Upper lobe of right lung (tissue), 1 donor: ENCODE results near the gene ARHGDIA. TPM values are rescaled to one million over a fixed set of nuclear protein-coding genes. Genes with fewer than 3 reads are reported as not detected.
"Not testable (repeated sequence)": the region's sequence is repeated elsewhere in the genome, so short reads cannot be mapped to it uniquely, and the experiment has no call there.

Source experiments
- ATAC-seq: fragments of 200-7000 bp; cut with Tn5 transposase; one replicate; pipeline ENCODE4 v1.9.1; 2020; ENCODE audit warnings: mild to moderate bottlenecking, moderate library complexity
- DNase-seq: peaks from one replicate; pipeline ENCODE4 v3.0.0-alpha.2; 2020
- H3K27ac ChIP-seq: fragments of 200-600 bp; one replicate; pipeline ENCODE4 v1.8.0; 2022
- H3K27me3 ChIP-seq: fragments of 200-600 bp; one replicate; pipeline ENCODE4 v1.8.0; 2022; ENCODE audit warnings: mild to moderate bottlenecking
- H3K36me3 ChIP-seq: fragments of 200-600 bp; one replicate; pipeline ENCODE4 v1.8.0; 2022
- H3K4me1 ChIP-seq: fragments of 200-600 bp; one replicate; pipeline ENCODE4 v1.8.0; 2022
- H3K4me3 ChIP-seq: fragments of 200-600 bp; one replicate; pipeline ENCODE4 v1.8.0; 2022; ENCODE audit warnings: mild to moderate bottlenecking
- H3K9me3 ChIP-seq: fragments of 200-600 bp; one replicate; pipeline ENCODE4 v1.8.0; 2022
- intact Hi-C: fragments of 100-400 bp; cut with DNase I; formaldehyde crosslinking; loops from one replicate; pipeline ENCODE4 v1.11.0; 2022
- long read RNA-seq: library from polyadenylated mRNA; unstranded; transcript quantifications from one replicate; pipeline ENCODE4 v2.0.0, GENCODE V29; 2021
- total RNA-seq: library from RNA; stranded (reverse); fragmentation: NEBNext Ultra II Directional; extraction: Animal tissue kit (Norgen Biotek cat#: 25700); gene quantifications from one replicate; pipeline ENCODE4 v1.2.1, GENCODE V29; 2021
- TF ChIP-seq, protein P1 (sequence below): fragments of 200-600 bp; IDR thresholded peaks from one replicate; pipeline ENCODE4 v1.8.0; 2022; ENCODE audit warnings: antibody characterized with exemption
- donor health status: DM: no; HTN: yes; CAD: no; lungs with severe emphysema.

ARHGDIA gene
- total RNA-seq, result 386 TPM
- long read RNA-seq, transcript ARHGDIA-207 (5 exons, 1,201 nt), result minor isoform, 22 of 198 reads
- long read RNA-seq, transcript ARHGDIA-203 (6 exons, 1,517 nt), result minor isoform, 5 of 198 reads
- long read RNA-seq, transcript ARHGDIA-211 (5 exons, 823 nt), result minor isoform, 5 of 198 reads
- long read RNA-seq, transcript ARHGDIA-201 (6 exons, 1,906 nt), result major isoform, 107 of 198 reads
- long read RNA-seq, partial matches to known transcripts, result 2 of 198 reads
- long read RNA-seq, other reads (novel, unspliced or antisense), result 50 of 198 reads

GRCh38 chr17:81870981-81871386 lies at the start of gene ARHGDIA:
Gene ARHGDIA (minus strand): TSS chr17:81871337. CDS start chr17:81869930, 1,407 bp downstream.
- Histone ChIP-seq H3K9me3 (no peaks in the 10 kb centered on the region), H3K4me3 (peak within 1 kb of the TSS; percentile 94), H3K4me1 (peaks cover 43% of the 10 kb centered on the region), H3K36me3 (peaks cover 19% of the 10 kb centered on the region), H3K27me3 (no peaks in the 10 kb centered on the region), H3K27ac (peak within 1 kb of the TSS; percentile 99)
- intact Hi-C loops, result no loop called here
- ATAC-seq (peak; percentile 3), DNase-seq (no peak)
- TF ChIP-seq, protein P1, sequence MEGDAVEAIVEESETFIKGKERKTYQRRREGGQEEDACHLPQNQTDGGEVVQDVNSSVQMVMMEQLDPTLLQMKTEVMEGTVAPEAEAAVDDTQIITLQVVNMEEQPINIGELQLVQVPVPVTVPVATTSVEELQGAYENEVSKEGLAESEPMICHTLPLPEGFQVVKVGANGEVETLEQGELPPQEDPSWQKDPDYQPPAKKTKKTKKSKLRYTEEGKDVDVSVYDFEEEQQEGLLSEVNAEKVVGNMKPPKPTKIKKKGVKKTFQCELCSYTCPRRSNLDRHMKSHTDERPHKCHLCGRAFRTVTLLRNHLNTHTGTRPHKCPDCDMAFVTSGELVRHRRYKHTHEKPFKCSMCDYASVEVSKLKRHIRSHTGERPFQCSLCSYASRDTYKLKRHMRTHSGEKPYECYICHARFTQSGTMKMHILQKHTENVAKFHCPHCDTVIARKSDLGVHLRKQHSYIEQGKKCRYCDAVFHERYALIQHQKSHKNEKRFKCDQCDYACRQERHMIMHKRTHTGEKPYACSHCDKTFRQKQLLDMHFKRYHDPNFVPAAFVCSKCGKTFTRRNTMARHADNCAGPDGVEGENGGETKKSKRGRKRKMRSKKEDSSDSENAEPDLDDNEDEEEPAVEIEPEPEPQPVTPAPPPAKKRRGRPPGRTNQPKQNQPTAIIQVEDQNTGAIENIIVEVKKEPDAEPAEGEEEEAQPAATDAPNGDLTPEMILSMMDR, result no peak

GRCh38 chr17:81918832-81919545 lies 47.9 kb upstream of the ARHGDIA start:
- TF ChIP-seq, protein P1, result no peak
- H3K36me3 ChIP-seq, result peaks cover 30% of the 10 kb centered on the region
- intact Hi-C loops, result no loop called here
- H3K9me3 ChIP-seq, result no peaks in the 10 kb centered on the region
- no peak overlapping the region for H3K4me3 ChIP-seq
- H3K27me3 ChIP-seq, result no peaks in the 10 kb centered on the region
- ATAC-seq, result no peak
- H3K4me1 ChIP-seq, result peaks cover 28% of the 10 kb centered on the region
- H3K27ac ChIP-seq, result no peak overlapping the region
- DNase-seq, result no peak

DNA sequence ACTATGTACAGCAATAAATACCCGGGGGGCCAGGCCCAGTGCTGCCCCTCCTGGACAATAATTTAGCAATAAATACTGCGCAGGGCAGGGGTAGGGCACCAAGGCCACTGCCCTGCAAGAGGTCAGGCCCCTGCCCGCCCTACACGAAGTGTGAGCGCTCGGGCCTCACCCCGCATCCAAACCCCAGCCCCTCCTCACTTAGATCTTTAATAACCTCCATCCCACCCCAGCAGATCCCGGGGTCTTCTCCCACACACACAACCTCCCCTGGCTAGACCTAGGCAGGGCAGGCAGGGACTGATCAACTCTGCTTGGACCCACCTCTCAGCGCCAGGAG lies 47.2 kb upstream of the ARHGDIA start:
- Histone ChIP-seq H3K36me3 (peaks cover 36% of the 10 kb centered on the region), H3K4me1 (peaks cover 21% of the 10 kb centered on the region), H3K27ac (peak overlapping the region; percentile 28), H3K4me3 (peak overlapping the region; percentile 77)
- H3K9me3 ChIP-seq, H3K27me3 ChIP-seq, intact Hi-C loops, DNase-seq: not testable (repeated sequence)
- peak; percentile 1 for ATAC-seq

DNA sequence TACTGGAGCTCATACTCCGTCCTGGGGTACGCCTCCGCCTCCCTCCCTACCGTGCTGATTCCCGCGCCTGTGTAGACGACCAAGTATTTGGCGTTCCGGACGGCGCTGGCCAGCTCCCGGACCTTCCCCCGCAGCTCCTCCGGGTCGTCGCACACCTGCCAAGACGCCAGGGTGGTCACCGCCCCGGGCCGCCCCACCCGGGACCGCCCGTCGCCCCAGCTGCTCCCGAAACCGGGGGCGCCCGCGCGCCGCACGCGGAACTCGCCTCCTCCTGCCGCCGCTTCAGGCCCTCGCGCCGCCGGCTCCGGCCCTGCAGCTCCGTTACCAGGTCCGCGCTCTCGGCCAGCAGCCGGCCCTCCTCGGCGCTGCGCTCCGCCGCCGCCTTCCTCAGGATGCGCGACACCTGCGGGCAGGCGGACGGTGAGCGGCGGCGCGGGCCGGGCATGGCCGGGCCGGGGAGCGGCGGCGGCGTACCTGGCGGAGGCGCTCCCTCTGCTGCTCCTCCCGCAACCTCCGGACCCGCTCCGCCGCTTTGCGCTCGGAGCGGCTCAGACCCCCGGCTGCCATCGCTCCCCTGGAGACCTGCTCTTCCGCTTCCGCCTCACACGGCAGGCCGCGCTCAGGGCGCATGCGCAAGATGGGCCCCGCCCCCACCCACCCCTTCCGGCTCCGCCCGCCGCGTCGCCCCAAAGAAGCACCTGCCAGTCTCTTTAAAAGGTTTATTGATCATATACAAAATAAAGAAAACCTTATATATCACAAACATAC lies 46.6 kb upstream of the ARHGDIA start, which contains the start of gene SIRT7:
Gene SIRT7 (minus strand): TSS at position 612 of the 768 bp plus-strand sequence. CDS start 45 bp downstream, at position 567.
- ATAC-seq, result peak; percentile 82
- Histone ChIP-seq H3K4me3 (peak within 1 kb of the TSS; percentile 77), H3K36me3 (peaks cover 42% of the 10 kb centered on the region), H3K27ac (peak within 1 kb of the TSS; percentile 79), H3K27me3 (no peaks in the 10 kb centered on the region), H3K4me1 (peaks cover 16% of the 10 kb centered on the region), H3K9me3 (no peaks in the 10 kb centered on the region)
- TF ChIP-seq, protein P1, result no peak
- intact Hi-C loops, result no loop called here
- DNase-seq, result peak; percentile 90

DNA sequence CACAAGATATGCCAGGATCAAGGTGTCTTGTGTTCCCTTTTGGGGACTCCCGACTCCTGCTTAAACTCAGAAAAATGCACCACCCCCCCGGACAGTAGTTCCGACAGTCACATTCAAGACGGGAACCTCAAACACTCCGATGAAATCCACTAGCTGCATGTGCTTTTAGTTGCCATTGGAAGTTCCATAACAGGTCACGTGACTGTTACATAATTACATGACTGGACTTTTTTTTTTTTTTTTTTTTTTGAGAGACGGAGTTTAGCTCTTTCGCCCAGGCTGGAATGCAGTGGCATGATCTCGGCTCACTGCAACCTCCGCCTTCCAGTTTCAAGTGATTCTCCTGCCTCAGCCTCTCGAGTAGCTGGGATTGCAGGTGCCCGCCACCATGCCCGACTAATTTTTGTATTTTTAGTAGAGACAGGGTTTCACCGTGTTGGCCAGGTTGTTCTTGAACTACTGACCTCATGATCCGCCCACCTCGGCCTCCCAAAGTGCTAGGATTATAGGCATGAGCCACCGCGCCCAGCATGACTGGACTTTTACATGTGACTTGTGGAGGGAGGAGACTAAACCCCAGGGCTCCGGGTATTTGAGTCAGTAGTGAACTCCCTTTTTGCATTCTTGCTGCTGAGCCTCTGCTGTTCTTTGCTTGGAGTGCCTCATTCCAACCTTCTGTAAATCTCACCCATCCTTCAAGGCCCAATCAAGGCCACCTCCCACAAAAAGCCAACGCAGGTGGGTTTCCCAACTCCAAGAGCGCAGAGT lies 45.3 kb upstream of the ARHGDIA start:
- DNase-seq (no peak), ATAC-seq (peak; percentile 4)
- H3K4me3 ChIP-seq, result peak overlapping the region; percentile 77
- H3K27me3 ChIP-seq, result no peaks in the 10 kb centered on the region
- TF ChIP-seq, protein P1, result no peak
- intact Hi-C loops, result no loop called here
- H3K4me1 ChIP-seq, result peaks cover 19% of the 10 kb centered on the region
- no peak overlapping the region for H3K27ac ChIP-seq
- H3K36me3 ChIP-seq, result peaks cover 48% of the 10 kb centered on the region
- H3K9me3 ChIP-seq, result no peaks in the 10 kb centered on the region
